Retinal pigment epithelial cell (primary cell): ENCODE measurements around the gene NUP205.
A peak's percentile ranks its signal among the peaks of the same experiment; 100 is the strongest.

Experiments used
- DNase-seq: peaks from one replicate; pipeline ENCODE4 v3.0.0-alpha.2; 2010; ENCODE audit warnings: low read depth
- H3K4me3 ChIP-seq: 2 replicates; pipeline ENCODE4 v1.5.1; 2011; ENCODE audit warnings: mild to moderate bottlenecking, low read length, control low read depth, moderate library complexity
- CTCF ChIP-seq: conservative IDR thresholded peaks from 2 replicates; pipeline ENCODE4 v1.5.1; 2011; ENCODE audit warnings: low read depth, low read length, control low read depth, inconsistent platforms

NUP205 gene

GRCh38 chr7:135523146-135523545 lies 34.6 kb upstream of the NUP205 start:
- H3K4me3 ChIP-seq = no peak overlapping the region
- DNase-seq = no peak
- no peak for TF ChIP-seq CTCF

- H3K4me3 ChIP-seq = no peak overlapping the region
- TF ChIP-seq CTCF = no peak
- no peak for DNase-seq
These were observed 32.3 kb upstream of the NUP205 start for GRCh38 chr7:135525426-135525825.

GRCh38 chr7:135527025-135527424 lies 30.7 kb upstream of the NUP205 start:
- H3K4me3 ChIP-seq = no peak overlapping the region
- TF ChIP-seq CTCF = no peak
- DNase-seq = no peak

GRCh38 chr7:135536150-135536549 lies 21.6 kb upstream of the NUP205 start:
- no peak for DNase-seq
- no peak for TF ChIP-seq CTCF
- H3K4me3 ChIP-seq = no peak overlapping the region

- no peak for DNase-seq
- H3K4me3 ChIP-seq = no peak overlapping the region
- TF ChIP-seq CTCF = no peak
These were observed 20.3 kb upstream of the NUP205 start for GRCh38 chr7:135537453-135537852.

GRCh38 chr7:135537905-135538304 lies 19.8 kb upstream of the NUP205 start:
- TF ChIP-seq CTCF = no peak
- no peak overlapping the region for H3K4me3 ChIP-seq
- no peak for DNase-seq

GRCh38 chr7:135538376-135538775 lies 19.3 kb upstream of the NUP205 start:
- TF ChIP-seq CTCF = no peak
- DNase-seq = peak; percentile 52
- peak overlapping the region; percentile 8 for H3K4me3 ChIP-seq
